Gastrocnemius medialis (tissue), 4 donors: ENCODE results near the gene ANKRD11. TPM values are rescaled to one million over a fixed set of nuclear protein-coding genes. Genes with fewer than 3 reads are reported as not detected.

Source experiments
- ATAC-seq, 2 donors: fragments of 150-250 bp; one replicate each; pipeline ENCODE4 v1.9.1; 2016
- DNase-seq, 2 donors: peaks; one replicate each; pipeline ENCODE4 v3.0.0-alpha.2; 2019
- H3K27ac ChIP-seq, 4 donors: fragments of 200-600 bp; sonication (generic); 1 replicate in 1 of 4; 2 replicates in 3 of 4; pipeline ENCODE4 v1.5.1; 2016 to 2018; ENCODE audit warnings: mild to moderate bottlenecking in 2 of 4, moderate library complexity in 1 of 4
- H3K27me3 ChIP-seq, 3 donors: fragments of 200-600 bp; sonication (generic) in 2 of 3; 1 replicate in 1 of 3; 2 replicates in 2 of 3; pipeline versions ENCODE4 v1.5.1 to v1.6.0; 2016 to 2019; ENCODE audit warnings: mild to moderate bottlenecking in 1 of 3, moderate library complexity in 1 of 3
- H3K36me3 ChIP-seq, 2 donors: fragments of 200-600 bp; sonication (generic) in 1 of 2; one replicate each; pipeline ENCODE4 v1.5.1; 2017 to 2018
- H3K4me1 ChIP-seq, 2 donors: fragments of 200-600 bp; sonication (generic) in 1 of 2; one replicate each; pipeline ENCODE4 v1.5.1; 2016 to 2017; ENCODE audit warnings: mild to moderate bottlenecking in 2 of 2
- H3K4me3 ChIP-seq, 4 donors: fragments of 200-600 bp; sonication (generic) in 3 of 4; 1 replicate in 1 of 4; 2 replicates in 3 of 4; pipeline ENCODE4 v1.5.1; 2016 to 2019; ENCODE audit warnings: mild to moderate bottlenecking in 2 of 4
- H3K9me3 ChIP-seq, 3 donors: fragments of 200-600 bp; sonication (generic) in 2 of 3; 1 replicate in 1 of 3; 2 replicates in 2 of 3; pipeline ENCODE4 v1.5.1; 2016 to 2019
- POLR2A ChIP-seq, 2 donors: fragments of 450-650 bp; IDR thresholded peaks; one replicate each; pipeline ENCODE4 v1.6.1; 2017; ENCODE audit warnings: antibody characterized with exemption in 2 of 2, mild to moderate bottlenecking in 2 of 2, moderate library complexity in 2 of 2
- in situ Hi-C, 4 donors: fragments of 200-750 bp; cut with MboI; loops; one replicate each; pipeline versions ENCODE4 v1.15.0 to v1.8.0; 2017; ENCODE audit warnings: low sequenced_read_pairs in 4 of 4
- intact Hi-C: fragments of 100-400 bp; cut with DNase I; formaldehyde crosslinking; loops from one replicate; pipeline ENCODE4 v1.15.1; 2023; ENCODE audit warnings: low total_unique reads
- total RNA-seq, 4 donors: library from RNA; depleted of rRNA; stranded (reverse); fragments of >200 nt; gene quantifications; one replicate each; pipeline versions ENCODE4 v1.1.0 to v1.2.3, GENCODE V29; 2016
- TF ChIP-seq, protein P1 (sequence below), 5 experiments: fragments of 450-650 bp in 3 of 5; fragments of 200-600 bp in 2 of 5; sonication (generic) in 2 of 5; IDR thresholded peaks in 4 of 5; conservative IDR thresholded peaks in 1 of 5; 1 replicate in 4 of 5; 2 replicates in 1 of 5; pipeline ENCODE4 v1.5.1; 2016 to 2019; ENCODE audit warnings: antibody characterized with exemption in 5 of 5, mild to moderate bottlenecking in 3 of 5, moderate library complexity in 3 of 5

ANKRD11 gene
- total RNA-seq, 4 donors from 2014 or later = 26.0 to 77.0 (median 55.0) TPM

DNA sequence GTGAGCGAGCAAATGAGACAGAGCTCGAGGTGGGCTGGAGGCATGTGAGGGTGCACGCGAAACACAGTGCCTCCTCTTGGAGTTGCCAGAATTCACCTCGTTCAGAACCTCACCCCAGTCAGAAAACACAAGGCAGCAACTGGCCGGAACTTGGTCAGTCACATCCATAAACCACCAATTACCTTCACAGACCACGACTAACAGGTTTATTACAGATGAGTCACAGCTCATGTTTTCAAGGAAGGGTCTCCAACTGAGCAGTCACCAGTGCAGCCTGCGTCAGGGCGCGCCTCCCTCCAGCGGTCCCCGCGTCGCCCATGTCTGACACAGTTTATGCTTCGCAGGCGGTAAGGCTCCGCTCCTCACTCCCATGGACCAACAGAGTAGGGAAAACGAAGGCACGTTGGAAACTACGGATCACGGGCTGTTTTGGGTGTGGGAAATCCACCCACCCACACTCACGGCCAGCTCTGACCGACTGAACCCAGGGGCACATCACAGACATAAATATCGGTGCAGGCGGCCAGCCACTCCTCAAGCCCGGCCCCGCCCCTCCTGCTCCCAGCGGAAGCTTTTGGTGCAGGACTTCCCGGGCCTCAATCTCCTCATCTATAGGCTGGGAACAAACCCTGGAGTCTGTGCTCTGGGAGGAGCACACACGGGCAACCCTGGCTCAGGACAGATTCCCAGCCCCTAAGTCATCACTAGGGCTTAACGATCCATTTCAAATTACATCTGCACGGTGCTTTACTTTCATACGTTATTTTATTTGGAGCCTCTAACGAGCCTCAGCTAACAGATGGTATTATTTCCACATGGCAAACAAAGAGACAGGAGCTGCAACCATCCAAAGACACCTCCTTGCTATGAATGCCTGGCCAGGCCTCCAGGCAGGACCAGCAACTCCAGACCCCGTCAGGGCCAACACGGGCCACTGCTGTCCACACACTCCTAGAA, 146.6 kb downstream of the ANKRD11 start:
- no peaks in the 10 kb centered on the region for H3K9me3 ChIP-seq
- no peak for DNase-seq
- no peaks in the 10 kb centered on the region for H3K36me3 ChIP-seq
- peak overlapping the region in 3 of 4 donors; percentile 6 to 51 (median 31) for H3K27ac ChIP-seq
- peaks cover 41 to 48% of the 10 kb centered on the region in 2 donors for H3K4me1 ChIP-seq
- H3K27me3 ChIP-seq = no peaks in the 10 kb centered on the region
- in situ Hi-C loops = loop anchor here in 1 of 4 donors (25.0 kb wide), 1 partner anchor 169 kb away; the partner anchor contains the start of gene SPG7
- intact Hi-C loops = no loop called here
- peak in 1 of 2 donors; percentile 48 for ATAC-seq
- H3K4me3 ChIP-seq = peak overlapping the region in 1 of 4 donors; percentile 9
- no peak for TF ChIP-seq POLR2A (IDR thresholded peaks at IDR 0.05)
- TF ChIP-seq, protein P1, sequence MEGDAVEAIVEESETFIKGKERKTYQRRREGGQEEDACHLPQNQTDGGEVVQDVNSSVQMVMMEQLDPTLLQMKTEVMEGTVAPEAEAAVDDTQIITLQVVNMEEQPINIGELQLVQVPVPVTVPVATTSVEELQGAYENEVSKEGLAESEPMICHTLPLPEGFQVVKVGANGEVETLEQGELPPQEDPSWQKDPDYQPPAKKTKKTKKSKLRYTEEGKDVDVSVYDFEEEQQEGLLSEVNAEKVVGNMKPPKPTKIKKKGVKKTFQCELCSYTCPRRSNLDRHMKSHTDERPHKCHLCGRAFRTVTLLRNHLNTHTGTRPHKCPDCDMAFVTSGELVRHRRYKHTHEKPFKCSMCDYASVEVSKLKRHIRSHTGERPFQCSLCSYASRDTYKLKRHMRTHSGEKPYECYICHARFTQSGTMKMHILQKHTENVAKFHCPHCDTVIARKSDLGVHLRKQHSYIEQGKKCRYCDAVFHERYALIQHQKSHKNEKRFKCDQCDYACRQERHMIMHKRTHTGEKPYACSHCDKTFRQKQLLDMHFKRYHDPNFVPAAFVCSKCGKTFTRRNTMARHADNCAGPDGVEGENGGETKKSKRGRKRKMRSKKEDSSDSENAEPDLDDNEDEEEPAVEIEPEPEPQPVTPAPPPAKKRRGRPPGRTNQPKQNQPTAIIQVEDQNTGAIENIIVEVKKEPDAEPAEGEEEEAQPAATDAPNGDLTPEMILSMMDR (IDR thresholded peaks at IDR 0.05 in 4 of 5, conservative IDR thresholded peaks at IDR 0.05 in 1 of 5) = no peak

DNA sequence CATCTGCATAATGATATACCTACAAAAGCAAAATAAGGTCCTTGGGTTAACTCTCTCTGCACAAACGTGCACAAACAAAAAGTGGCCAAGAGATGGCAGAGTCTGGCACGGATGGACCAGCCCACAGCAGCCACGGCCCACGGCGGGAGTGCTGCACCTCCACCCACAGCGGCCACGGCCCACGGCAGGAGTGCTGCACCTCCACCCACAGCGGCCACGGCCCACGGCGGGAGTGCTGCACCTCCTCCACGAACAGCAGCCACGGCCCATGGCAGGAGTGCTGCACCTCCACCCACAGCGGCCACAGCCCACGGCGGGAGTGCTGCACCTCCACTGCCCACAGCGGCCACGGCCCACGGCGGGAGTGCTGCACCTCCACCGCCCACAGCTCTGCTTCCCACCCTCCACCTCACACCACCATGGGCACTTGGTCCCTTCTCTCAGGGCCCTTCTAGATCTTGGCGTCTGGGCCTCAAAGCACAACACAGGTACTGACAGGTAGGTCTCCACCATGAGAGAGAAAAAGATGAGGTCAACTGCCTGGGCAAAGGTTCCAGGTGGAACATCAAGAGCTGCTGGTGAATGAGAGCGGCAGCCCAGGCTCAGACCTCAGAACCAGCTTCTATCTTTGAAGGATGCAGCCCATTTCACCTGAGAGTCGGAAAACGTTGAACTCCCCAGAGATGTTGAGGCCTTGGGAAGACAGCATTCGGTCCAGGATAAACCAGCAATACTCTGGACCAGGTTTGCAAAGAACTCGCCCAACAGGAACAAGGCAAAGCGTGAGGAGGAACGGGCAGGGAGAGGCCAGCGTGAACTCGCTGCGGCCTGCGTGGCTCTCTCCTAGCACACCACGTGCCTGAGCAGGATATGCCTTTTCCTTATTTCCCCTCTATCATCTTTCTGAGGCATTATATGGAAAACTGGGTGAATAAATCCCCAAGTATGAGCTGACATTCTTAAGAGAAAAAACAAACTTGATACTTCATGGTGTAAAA, 148.4 kb downstream of the ANKRD11 start:
- ATAC-seq (no peak), DNase-seq (no peak)
- no peak overlapping the region for H3K27ac ChIP-seq
- no peaks in the 10 kb centered on the region for H3K9me3 ChIP-seq
- TF ChIP-seq, protein P1 (IDR thresholded peaks at IDR 0.05 in 4 of 5, conservative IDR thresholded peaks at IDR 0.05 in 1 of 5) = no peak
- no peak for TF ChIP-seq POLR2A (IDR thresholded peaks at IDR 0.05)
- H3K4me3 ChIP-seq = no peak overlapping the region
- no peaks in the 10 kb centered on the region for H3K36me3 ChIP-seq
- in situ Hi-C loops (loop anchor here in 1 of 4 donors (25.0 kb wide), 1 partner anchor 170 kb away; the partner anchor contains the start of gene SPG7), intact Hi-C loops (no loop called here)
- peaks cover 53 to 61% of the 10 kb centered on the region in 2 donors for H3K4me1 ChIP-seq
- H3K27me3 ChIP-seq = no peaks in the 10 kb centered on the region

DNA sequence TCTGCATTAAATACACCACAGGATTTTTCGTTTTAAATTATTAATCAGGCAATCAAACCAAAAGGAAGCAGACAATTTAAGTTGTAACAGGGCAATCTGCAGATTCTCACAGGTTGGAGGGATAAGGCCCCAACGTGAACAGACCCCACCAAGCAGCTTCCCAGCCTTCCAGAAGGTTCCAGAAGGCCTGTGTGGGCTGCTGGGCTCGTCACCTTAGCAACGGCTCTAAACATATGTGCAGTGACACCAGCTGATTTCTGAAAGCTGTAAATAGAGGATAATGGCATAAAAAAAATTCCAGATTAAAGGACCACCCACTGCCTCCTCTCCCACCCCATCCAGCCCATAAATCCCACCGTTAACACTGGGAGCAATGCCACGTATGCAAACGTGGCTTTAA, 149.1 kb downstream of the ANKRD11 start:
- intact Hi-C loops = no loop called here
- no peak overlapping the region for H3K27ac ChIP-seq
- no peaks in the 10 kb centered on the region for H3K36me3 ChIP-seq
- ATAC-seq = no peak
- no peaks in the 10 kb centered on the region for H3K9me3 ChIP-seq
- TF ChIP-seq, protein P1 (IDR thresholded peaks at IDR 0.05 in 4 of 5, conservative IDR thresholded peaks at IDR 0.05 in 1 of 5) = no peak
- TF ChIP-seq POLR2A (IDR thresholded peaks at IDR 0.05) = no peak
- no peak for DNase-seq
- in situ Hi-C loops = loop anchor here in 1 of 4 donors (25.0 kb wide), 1 partner anchor 171 kb away; the partner anchor contains the start of gene SPG7
- H3K4me3 ChIP-seq = no peak overlapping the region
- peaks cover 60 to 65% of the 10 kb centered on the region in 2 donors for H3K4me1 ChIP-seq
- H3K27me3 ChIP-seq = no peaks in the 10 kb centered on the region

DNA sequence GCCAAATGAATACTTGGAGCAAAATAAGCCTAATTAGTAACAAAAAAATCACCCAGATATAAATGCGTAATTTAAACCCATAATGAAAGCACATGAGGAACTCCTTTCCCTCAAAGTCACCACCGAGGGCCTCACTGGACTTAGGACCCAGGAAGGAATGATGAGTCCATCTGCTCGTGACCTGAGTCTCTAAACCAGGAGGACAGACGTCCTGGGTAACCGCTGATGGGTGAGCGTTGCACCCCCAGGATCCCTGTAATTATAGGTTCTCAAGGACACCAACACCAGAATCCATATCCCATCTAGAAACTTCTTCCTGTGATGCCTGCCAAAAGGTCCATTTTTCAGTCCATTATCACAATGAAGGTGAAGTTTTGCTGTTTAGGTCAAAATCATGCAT, 151.5 kb downstream of the ANKRD11 start:
- TF ChIP-seq POLR2A (IDR thresholded peaks at IDR 0.05) = no peak
- TF ChIP-seq, protein P1 (IDR thresholded peaks at IDR 0.05 in 4 of 5, conservative IDR thresholded peaks at IDR 0.05 in 1 of 5) = no peak
- Histone ChIP-seq H3K4me3 (no peak overlapping the region), H3K27me3 (no peaks in the 10 kb centered on the region), H3K27ac (no peak overlapping the region), H3K9me3 (no peaks in the 10 kb centered on the region), H3K36me3 (no peaks in the 10 kb centered on the region), H3K4me1 (peaks cover 62 to 71% of the 10 kb centered on the region in 2 donors)
- ATAC-seq (no peak), DNase-seq (no peak)
- intact Hi-C loops (no loop called here), in situ Hi-C loops (loop anchor here in 2 of 4 donors (10.0 to 25.0 kb wide), 2 partner anchors 166 to 173 kb away; partner anchors contain the start of gene SPG7 (in 2 of the 2))
